HepG2 (cell line): Measurements from ENCODE around the gene CAGE1. TPM values are rescaled to one million over a fixed set of nuclear protein-coding genes. Genes with fewer than 3 reads are reported as not detected.

ENCODE experiments used
- ATAD3A ChIP-seq: sonication (generic); formaldehyde crosslinking; IDR thresholded peaks from 2 replicates; pipeline ENCODE4 v1.4.0; 2020; ENCODE audit warnings: missing genetic modification reagents
- BORCS8-MEF2B ChIP-seq: sonication (generic); formaldehyde crosslinking; IDR thresholded peaks from 2 replicates; pipeline ENCODE4 v1.8.0; 2022; ENCODE audit warnings: mild to moderate bottlenecking, missing genetic modification reagents
- FLYWCH1 ChIP-seq: sonication (generic); formaldehyde crosslinking; IDR thresholded peaks from 2 replicates; pipeline ENCODE4 v1.8.1; 2023; ENCODE audit warnings: mild to moderate bottlenecking, missing genetic modification reagents
- GZF1 ChIP-seq: sonication (generic); formaldehyde crosslinking; IDR thresholded peaks from 2 replicates; pipeline ENCODE4 v1.5.1; 2020; ENCODE audit warnings: mild to moderate bottlenecking, missing genetic modification reagents
- JUNB ChIP-seq: sonication (generic); formaldehyde crosslinking; IDR thresholded peaks from 2 replicates; pipeline ENCODE4 v1.8.0; 2022; ENCODE audit warnings: missing genetic modification reagents, mild to moderate bottlenecking, borderline replicate concordance
- KDM6A ChIP-seq: IDR thresholded peaks from 2 replicates; pipeline ENCODE4 v1.6.1; 2016; ENCODE audit warnings: low read depth
- MIXL1 ChIP-seq: IDR thresholded peaks from 2 replicates; pipeline ENCODE4 v1.6.1; 2016
- NR3C1 ChIP-seq: sonication (generic); formaldehyde crosslinking; IDR thresholded peaks from 2 replicates; pipeline ENCODE4 v1.4.0; 2020; ENCODE audit warnings: missing genetic modification reagents
- RBM39 ChIP-seq: fragments of 200-400 bp; formaldehyde crosslinking; IDR thresholded peaks from one replicate; pipeline ENCODE4 v1.6.1; 2018; ENCODE audit warnings: antibody characterized with exemption, mild to moderate bottlenecking, low read depth, low read length; ENCODE audit not compliant: poor library complexity, severe bottlenecking
- RFXANK ChIP-seq: IDR thresholded peaks from 2 replicates; pipeline ENCODE4 v1.6.1; 2016
- SAP130 ChIP-seq: IDR thresholded peaks from 2 replicates; pipeline ENCODE4 v1.6.1; 2016; ENCODE audit warnings: low read depth
- SIN3A ChIP-seq: IDR thresholded peaks from 2 replicates; pipeline ENCODE4 v1.6.1; 2011; ENCODE audit warnings: low read depth, mild to moderate bottlenecking, control low read depth, low read length, borderline replicate concordance
- SOX5 ChIP-seq: IDR thresholded peaks from 2 replicates; pipeline ENCODE4 v1.6.1; 2016; ENCODE audit warnings: borderline replicate concordance
- TAF1 ChIP-seq: sonication (generic); formaldehyde crosslinking; IDR thresholded peaks from 2 replicates; pipeline ENCODE4 v1.4.0; 2020; ENCODE audit warnings: missing genetic modification reagents
- XBP1 ChIP-seq: sonication (generic); formaldehyde crosslinking; IDR thresholded peaks from 2 replicates; pipeline ENCODE4 v1.5.0; 2020; ENCODE audit warnings: missing genetic modification reagents
- ZBTB21 ChIP-seq: sonication (generic); formaldehyde crosslinking; IDR thresholded peaks from 2 replicates; pipeline ENCODE4 v1.4.0; 2020; ENCODE audit warnings: missing genetic modification reagents
- ZNF101 ChIP-seq: sonication (generic); formaldehyde crosslinking; IDR thresholded peaks from 2 replicates; pipeline ENCODE4 v1.4.0; 2020; ENCODE audit warnings: mild to moderate bottlenecking, low read depth, missing genetic modification reagents, borderline replicate concordance
- ZNF337 ChIP-seq: sonication (generic); formaldehyde crosslinking; IDR thresholded peaks from 2 replicates; pipeline ENCODE4 v1.5.1; 2020; ENCODE audit warnings: missing genetic modification reagents, low read depth, mild to moderate bottlenecking, borderline replicate concordance
- ZNF850 ChIP-seq: sonication (generic); formaldehyde crosslinking; conservative IDR thresholded peaks from 2 replicates; pipeline ENCODE4 v1.9.0; 2021; ENCODE audit warnings: mild to moderate bottlenecking, missing genetic modification reagents
- ZSCAN30 ChIP-seq: sonication (generic); formaldehyde crosslinking; IDR thresholded peaks from 2 replicates; pipeline ENCODE4 v1.5.0; 2020; ENCODE audit warnings: mild to moderate bottlenecking, missing genetic modification reagents
- polyA plus RNA-seq, 8 experiments: library from polyadenylated mRNA; depleted of rRNA in 3 of 8; stranded (reverse) in 7 of 8; unstranded in 1 of 8; fragments of >200 nt; fragmentation: Illumina TruSeq in 4 of 8; extraction: Trizol in 4 of 8; gene quantifications; 2 replicates each; pipeline versions ENCODE4 v1.2.1 to v1.2.3, GENCODE V29; 2011 to 2016; ENCODE audit warnings: low read depth in 4 of 8, missing spikeins in 1 of 8, mixed read lengths in 1 of 8; ENCODE audit not compliant: insufficient read depth in 1 of 8
- total RNA-seq, 5 experiments: library from RNA; depleted of rRNA; stranded (reverse); fragments of >200 nt; fragmentation: Illumina TruSeq; extraction: Trizol; gene quantifications; 2 replicates each; pipeline ENCODE4 v1.2.3, GENCODE V29; 2016; ENCODE audit warnings: low read depth in 1 of 5
- TF ChIP-seq, protein P1 (sequence below): IDR thresholded peaks from 2 replicates; pipeline ENCODE4 v1.6.1; 2016; ENCODE audit warnings: low read depth, control low read depth
- TF ChIP-seq, protein P2 (sequence below): sonication (generic); formaldehyde crosslinking; IDR thresholded peaks from 2 replicates; pipeline ENCODE4 v1.4.0; 2020; ENCODE audit warnings: missing genetic modification reagents, mild to moderate bottlenecking, borderline replicate concordance
- TF ChIP-seq, protein P3 (sequence below): sonication (generic); formaldehyde crosslinking; IDR thresholded peaks from 2 replicates; pipeline ENCODE4 v1.4.0; 2020; ENCODE audit warnings: mild to moderate bottlenecking, missing genetic modification reagents

The CAGE1 gene
- total and polyA plus RNA-seq, 2 of the 13 experiments (the other 11 are each of a cell fraction or from before 2014, with no cell fraction given), result 0.03 to 0.15 TPM

DNA sequence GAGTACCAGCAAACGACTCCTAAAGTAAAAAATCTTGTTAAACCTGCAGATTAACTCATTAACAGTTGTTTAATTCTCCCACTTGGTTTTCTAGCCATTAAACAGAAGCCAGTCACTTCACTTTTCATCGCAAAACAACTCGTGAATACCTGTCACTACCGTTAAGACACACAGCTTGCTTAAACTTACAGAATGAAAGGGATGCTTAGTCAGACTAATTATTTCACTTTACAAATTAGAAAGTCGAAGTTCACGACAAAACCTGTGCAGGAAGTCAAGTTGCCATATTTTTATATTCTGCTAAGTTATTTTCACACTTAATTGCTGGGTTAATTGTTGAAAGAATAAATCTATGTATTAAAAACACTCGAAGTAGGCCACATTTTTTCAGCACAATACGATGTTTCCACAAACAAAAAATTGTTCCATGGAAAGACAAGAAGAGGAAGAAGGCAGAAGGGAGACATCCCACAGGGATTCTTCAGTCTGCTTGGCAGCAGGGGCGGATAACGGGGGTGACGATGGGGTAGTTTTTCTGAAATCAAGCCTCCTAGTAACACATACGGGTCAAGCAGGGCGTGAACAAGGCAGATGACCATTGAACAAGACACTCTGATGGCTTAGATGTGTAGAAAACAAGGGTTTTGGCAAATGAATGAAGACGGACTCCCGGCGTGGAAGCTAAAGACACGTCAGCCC is 77.5 kb downstream of the CAGE1 start (continued):
- 0 out of 2 replicates have a peak, but pooled peaks have one; percentile 13 for TF ChIP-seq GZF1 (CRISPR knock-in tag)
- TF ChIP-seq ZNF101 (CRISPR knock-in tag), result no peak
- no peak for TF ChIP-seq FLYWCH1
- peak; percentile 46; the same call in 1 of the 2 replicates for TF ChIP-seq SAP130
- TF ChIP-seq RBM39, result no peak
- TF ChIP-seq RFXANK (CRISPR knock-in tag), result no peak
- TF ChIP-seq BORCS8-MEF2B (CRISPR knock-in tag), result no peak
- TF ChIP-seq ZSCAN30 (CRISPR knock-in tag), result no peak
- no peak for TF ChIP-seq JUNB (CRISPR knock-in tag)
- TF ChIP-seq ZNF337 (CRISPR knock-in tag), result peak; percentile 26; the same call in 1 of the 2 replicates
- no peak for TF ChIP-seq KDM6A (CRISPR knock-in tag)
- TF ChIP-seq ZBTB21 (CRISPR knock-in tag), result no peak
- TF ChIP-seq ATAD3A (CRISPR knock-in tag), result 0 out of 2 replicates have a peak, but pooled peaks have one; percentile 12
- TF ChIP-seq, protein P1, sequence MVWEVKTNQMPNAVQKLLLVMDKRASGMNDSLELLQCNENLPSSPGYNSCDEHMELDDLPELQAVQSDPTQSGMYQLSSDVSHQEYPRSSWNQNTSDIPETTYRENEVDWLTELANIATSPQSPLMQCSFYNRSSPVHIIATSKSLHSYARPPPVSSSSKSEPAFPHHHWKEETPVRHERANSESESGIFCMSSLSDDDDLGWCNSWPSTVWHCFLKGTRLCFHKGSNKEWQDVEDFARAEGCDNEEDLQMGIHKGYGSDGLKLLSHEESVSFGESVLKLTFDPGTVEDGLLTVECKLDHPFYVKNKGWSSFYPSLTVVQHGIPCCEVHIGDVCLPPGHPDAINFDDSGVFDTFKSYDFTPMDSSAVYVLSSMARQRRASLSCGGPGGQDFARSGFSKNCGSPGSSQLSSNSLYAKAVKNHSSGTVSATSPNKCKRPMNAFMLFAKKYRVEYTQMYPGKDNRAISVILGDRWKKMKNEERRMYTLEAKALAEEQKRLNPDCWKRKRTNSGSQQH, result peak; percentile 99
- TF ChIP-seq, protein P2, sequence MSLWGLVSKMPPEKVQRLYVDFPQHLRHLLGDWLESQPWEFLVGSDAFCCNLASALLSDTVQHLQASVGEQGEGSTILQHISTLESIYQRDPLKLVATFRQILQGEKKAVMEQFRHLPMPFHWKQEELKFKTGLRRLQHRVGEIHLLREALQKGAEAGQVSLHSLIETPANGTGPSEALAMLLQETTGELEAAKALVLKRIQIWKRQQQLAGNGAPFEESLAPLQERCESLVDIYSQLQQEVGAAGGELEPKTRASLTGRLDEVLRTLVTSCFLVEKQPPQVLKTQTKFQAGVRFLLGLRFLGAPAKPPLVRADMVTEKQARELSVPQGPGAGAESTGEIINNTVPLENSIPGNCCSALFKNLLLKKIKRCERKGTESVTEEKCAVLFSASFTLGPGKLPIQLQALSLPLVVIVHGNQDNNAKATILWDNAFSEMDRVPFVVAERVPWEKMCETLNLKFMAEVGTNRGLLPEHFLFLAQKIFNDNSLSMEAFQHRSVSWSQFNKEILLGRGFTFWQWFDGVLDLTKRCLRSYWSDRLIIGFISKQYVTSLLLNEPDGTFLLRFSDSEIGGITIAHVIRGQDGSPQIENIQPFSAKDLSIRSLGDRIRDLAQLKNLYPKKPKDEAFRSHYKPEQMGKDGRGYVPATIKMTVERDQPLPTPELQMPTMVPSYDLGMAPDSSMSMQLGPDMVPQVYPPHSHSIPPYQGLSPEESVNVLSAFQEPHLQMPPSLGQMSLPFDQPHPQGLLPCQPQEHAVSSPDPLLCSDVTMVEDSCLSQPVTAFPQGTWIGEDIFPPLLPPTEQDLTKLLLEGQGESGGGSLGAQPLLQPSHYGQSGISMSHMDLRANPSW (CRISPR knock-in tag), result no peak
- peak; percentile 73; the same call in 1 of the 2 replicates for TF ChIP-seq SIN3A
- TF ChIP-seq SOX5, result no peak
- no peak for TF ChIP-seq TAF1 (CRISPR knock-in tag)
- no peak for TF ChIP-seq ZNF850 (CRISPR knock-in tag)
- TF ChIP-seq NR3C1 (CRISPR knock-in tag), result no peak
- peak; percentile 95 for TF ChIP-seq XBP1
- TF ChIP-seq MIXL1, result no peak
- TF ChIP-seq, protein P3, sequence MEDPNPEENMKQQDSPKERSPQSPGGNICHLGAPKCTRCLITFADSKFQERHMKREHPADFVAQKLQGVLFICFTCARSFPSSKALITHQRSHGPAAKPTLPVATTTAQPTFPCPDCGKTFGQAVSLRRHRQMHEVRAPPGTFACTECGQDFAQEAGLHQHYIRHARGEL (CRISPR knock-in tag), result no peak
